Measurements from ENCODE around the gene IKBKG. TPM values are rescaled to one million over a fixed set of nuclear protein-coding genes. Genes with fewer than 3 reads are reported as not detected.

The IKBKG gene
- total and polyA plus RNA-seq, 2 of the 4 experiments (the other 2 are of a cell fraction), result 16.5 to 38.2 TPM

DNA sequence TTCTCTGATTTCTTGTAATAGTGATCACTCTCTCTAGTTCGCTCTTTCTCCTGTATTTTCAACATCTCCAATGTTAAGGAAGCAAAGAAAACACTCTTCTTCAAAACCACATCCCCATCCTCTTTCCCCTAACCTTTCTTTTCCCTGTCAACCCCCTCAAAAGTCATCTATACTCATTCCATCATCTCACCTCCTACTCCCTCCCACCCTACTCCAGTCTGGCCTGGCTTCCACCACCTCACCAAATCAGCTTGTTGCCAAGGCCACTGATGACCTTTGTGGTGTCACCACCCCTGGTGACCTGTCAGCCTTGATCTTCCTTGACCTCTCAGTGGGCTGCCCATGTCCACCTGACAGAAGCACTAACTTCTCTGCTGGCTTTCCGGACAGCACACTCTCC lies 33.7 kb upstream of the IKBKG start:
- no peak overlapping the region for H3K56ac ChIP-seq (ENCODE audit: extremely low read depth, insufficient read depth, low read length)
- no peak overlapping the region for H4K8ac ChIP-seq (ENCODE audit: low read depth in 2 of 2, low read length in 2 of 2)
- H2AK9ac ChIP-seq (replicated peaks; ENCODE audit: low read depth, low read length, poor library complexity), result no peak overlapping the region
- ATAC-seq (ENCODE audit: low read depth) (no peak), DNase-seq (no peak)
- in situ Hi-C loops (cut with MboI; ENCODE audit: low sequenced_read_pairs) (no loop called here), dilution Hi-C loops (cut with HindIII; ENCODE audit: low sequenced_read_pairs, unreplicated experiment) (no loop called here), intact Hi-C loops (cut with micrococcal nuclease) (no loop called here)
- no peak overlapping the region for H2AFZ ChIP-seq (replicated peaks; ENCODE audit: low read length, poor library complexity)
- ChIA-PET CTCF (no interaction called here), POLR2A (ENCODE audit: unreplicated experiment) (no interaction called here)
- no peaks in the 10 kb centered on the region for H4K20me1 ChIP-seq (ENCODE audit: insufficient read depth, low read length)
- peaks cover 3% of the 10 kb centered on the region for H3K9me1 ChIP-seq (ENCODE audit: insufficient read depth, low read length)
- no peak for TF ChIP-seq POLR2A (IDR thresholded peaks at IDR 0.05; ENCODE audit: low read depth, low read length)
- TF ChIP-seq MAZ (IDR thresholded peaks at IDR 0.05; ENCODE audit: borderline replicate concordance, low read depth, low read length), result no peak
- TF ChIP-seq MXI1 (IDR thresholded peaks at IDR 0.05; ENCODE audit: borderline replicate concordance, low read depth, low read length), result no peak
- TF ChIP-seq, protein P1, sequence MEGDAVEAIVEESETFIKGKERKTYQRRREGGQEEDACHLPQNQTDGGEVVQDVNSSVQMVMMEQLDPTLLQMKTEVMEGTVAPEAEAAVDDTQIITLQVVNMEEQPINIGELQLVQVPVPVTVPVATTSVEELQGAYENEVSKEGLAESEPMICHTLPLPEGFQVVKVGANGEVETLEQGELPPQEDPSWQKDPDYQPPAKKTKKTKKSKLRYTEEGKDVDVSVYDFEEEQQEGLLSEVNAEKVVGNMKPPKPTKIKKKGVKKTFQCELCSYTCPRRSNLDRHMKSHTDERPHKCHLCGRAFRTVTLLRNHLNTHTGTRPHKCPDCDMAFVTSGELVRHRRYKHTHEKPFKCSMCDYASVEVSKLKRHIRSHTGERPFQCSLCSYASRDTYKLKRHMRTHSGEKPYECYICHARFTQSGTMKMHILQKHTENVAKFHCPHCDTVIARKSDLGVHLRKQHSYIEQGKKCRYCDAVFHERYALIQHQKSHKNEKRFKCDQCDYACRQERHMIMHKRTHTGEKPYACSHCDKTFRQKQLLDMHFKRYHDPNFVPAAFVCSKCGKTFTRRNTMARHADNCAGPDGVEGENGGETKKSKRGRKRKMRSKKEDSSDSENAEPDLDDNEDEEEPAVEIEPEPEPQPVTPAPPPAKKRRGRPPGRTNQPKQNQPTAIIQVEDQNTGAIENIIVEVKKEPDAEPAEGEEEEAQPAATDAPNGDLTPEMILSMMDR (conservative IDR thresholded peaks at IDR 0.05; ENCODE audit: low read depth, low read length), result no peak
- TF ChIP-seq CEBPB (IDR thresholded peaks at IDR 0.05; ENCODE audit: low read depth, low read length), result no peak
- TF ChIP-seq, protein P2, sequence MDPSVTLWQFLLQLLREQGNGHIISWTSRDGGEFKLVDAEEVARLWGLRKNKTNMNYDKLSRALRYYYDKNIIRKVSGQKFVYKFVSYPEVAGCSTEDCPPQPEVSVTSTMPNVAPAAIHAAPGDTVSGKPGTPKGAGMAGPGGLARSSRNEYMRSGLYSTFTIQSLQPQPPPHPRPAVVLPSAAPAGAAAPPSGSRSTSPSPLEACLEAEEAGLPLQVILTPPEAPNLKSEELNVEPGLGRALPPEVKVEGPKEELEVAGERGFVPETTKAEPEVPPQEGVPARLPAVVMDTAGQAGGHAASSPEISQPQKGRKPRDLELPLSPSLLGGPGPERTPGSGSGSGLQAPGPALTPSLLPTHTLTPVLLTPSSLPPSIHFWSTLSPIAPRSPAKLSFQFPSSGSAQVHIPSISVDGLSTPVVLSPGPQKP (IDR thresholded peaks at IDR 0.05; ENCODE audit: borderline replicate concordance, low read depth, low read length), result no peak
- no peak for TF ChIP-seq CHD1 (IDR thresholded peaks at IDR 0.05; ENCODE audit: low read depth, low read length)
- no peak for TF ChIP-seq RCOR1 (IDR thresholded peaks at IDR 0.05; ENCODE audit: insufficient replicate concordance, low read length)
- TF ChIP-seq, protein P3, sequence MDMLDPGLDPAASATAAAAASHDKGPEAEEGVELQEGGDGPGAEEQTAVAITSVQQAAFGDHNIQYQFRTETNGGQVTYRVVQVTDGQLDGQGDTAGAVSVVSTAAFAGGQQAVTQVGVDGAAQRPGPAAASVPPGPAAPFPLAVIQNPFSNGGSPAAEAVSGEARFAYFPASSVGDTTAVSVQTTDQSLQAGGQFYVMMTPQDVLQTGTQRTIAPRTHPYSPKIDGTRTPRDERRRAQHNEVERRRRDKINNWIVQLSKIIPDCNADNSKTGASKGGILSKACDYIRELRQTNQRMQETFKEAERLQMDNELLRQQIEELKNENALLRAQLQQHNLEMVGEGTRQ (IDR thresholded peaks at IDR 0.05; ENCODE audit: low read depth, low read length), result no peak
- no peak for TF ChIP-seq FOS (IDR thresholded peaks at IDR 0.05; ENCODE audit: low read depth, low read length)
- no peak for TF ChIP-seq NFE2L2 (IDR thresholded peaks at IDR 0.05; ENCODE audit: low read depth, low read length)
- TF ChIP-seq RAD21 (IDR thresholded peaks at IDR 0.05; ENCODE audit: low read length), result no peak
- no peak for TF ChIP-seq MAFK (IDR thresholded peaks at IDR 0.05; ENCODE audit: low read depth, low read length)
- TF ChIP-seq RFX5 (IDR thresholded peaks at IDR 0.05; ENCODE audit: low read depth, low read length), result no peak
- TF ChIP-seq BHLHE40 (IDR thresholded peaks at IDR 0.05; ENCODE audit: low read depth, low read length), result no peak
- TF ChIP-seq SMC3 (IDR thresholded peaks at IDR 0.05; ENCODE audit: low read depth, low read length), result no peak
- H4K5ac ChIP-seq (ENCODE audit: low read depth, low read length), result no peak overlapping the region
- no peak overlapping the region for H2BK120ac ChIP-seq (ENCODE audit: low read depth, low read length)
- no peak overlapping the region for H2BK5ac ChIP-seq (ENCODE audit: low read depth, low read length, poor library complexity, severe bottlenecking)
- H2AK5ac ChIP-seq (ENCODE audit: low read depth, low read length), result no peak overlapping the region; the same call in 1 of the 2 replicates
- no peak overlapping the region for H2BK15ac ChIP-seq (ENCODE audit: low read depth, low read length)
- no peak overlapping the region for H3K4ac ChIP-seq (ENCODE audit: low read depth, low read length)
- 50% methylated on average over 1 of the region's 2 CpGs; no CpG with 5 or more reads in 1 of the 2 experiments for WGBS, 2 experiments (ENCODE audit: extremely low coverage in 2 of 2, insufficient read length in 1 of 2)
- no peak overlapping the region for H3K14ac ChIP-seq (replicated peaks; ENCODE audit: low read depth, low read length)
- H3K4me2 ChIP-seq (ENCODE audit: low read depth, low read length), result no peak overlapping the region
- no peak overlapping the region for H3K23ac ChIP-seq (ENCODE audit: low read depth, low read length)
- H3K4me3 ChIP-seq (ENCODE audit: insufficient read depth, low read depth, low read length), result no peak overlapping the region
- no peak overlapping the region for H3K18ac ChIP-seq (ENCODE audit: low read depth, low read length)
- peaks cover 2% of the 10 kb centered on the region; the same call in 1 of the 2 replicates for H3K36me3 ChIP-seq (ENCODE audit: control insufficient read depth, insufficient read depth, low read length)
- H3K27ac ChIP-seq (ENCODE audit: insufficient read depth, low read length), result no peak overlapping the region
- H4K91ac ChIP-seq (ENCODE audit: insufficient read depth, low read depth, low read length), result no peak overlapping the region
- H3K9ac ChIP-seq (ENCODE audit: low read depth, low read length), result no peak overlapping the region
- BruUV-seq (replicated peaks), result no TSS peak
- H3K9me3 ChIP-seq (ENCODE audit: control insufficient read depth, insufficient read depth, low read length), result peaks cover 3% of the 10 kb centered on the region; the same call in 1 of the 2 replicates
- H3K4me1 ChIP-seq (ENCODE audit: control insufficient read depth, insufficient read depth, low read length), result peaks cover 8% of the 10 kb centered on the region; the same call in 1 of the 2 replicates
- no peaks in the 10 kb centered on the region for H3K27me3 ChIP-seq (ENCODE audit: control insufficient read depth, insufficient read depth, low read length)
- peaks cover 8 to 12% of the 10 kb centered on the region in 2 experiments; a peak in 2 of 4 replicates for H3K79me1 ChIP-seq (ENCODE audit: low read depth in 1 of 2, low read length in 2 of 2)
- no peak overlapping the region for H2BK20ac ChIP-seq (ENCODE audit: low read depth, low read length)
